ENCODE results near the gene GTF3C2.

Gene GTF3C2

GRCh38 chr2:27291865-27292264 is 64.7 kb downstream of the GTF3C2 start:
- DNase-seq: no peak

GRCh38 chr2:27290549-27290948 is 66.0 kb downstream of the GTF3C2 start:
- DNase-seq: no peak

GRCh38 chr2:27288610-27289009 is 68.0 kb downstream of the GTF3C2 start:
- no peak for DNase-seq

DNA sequence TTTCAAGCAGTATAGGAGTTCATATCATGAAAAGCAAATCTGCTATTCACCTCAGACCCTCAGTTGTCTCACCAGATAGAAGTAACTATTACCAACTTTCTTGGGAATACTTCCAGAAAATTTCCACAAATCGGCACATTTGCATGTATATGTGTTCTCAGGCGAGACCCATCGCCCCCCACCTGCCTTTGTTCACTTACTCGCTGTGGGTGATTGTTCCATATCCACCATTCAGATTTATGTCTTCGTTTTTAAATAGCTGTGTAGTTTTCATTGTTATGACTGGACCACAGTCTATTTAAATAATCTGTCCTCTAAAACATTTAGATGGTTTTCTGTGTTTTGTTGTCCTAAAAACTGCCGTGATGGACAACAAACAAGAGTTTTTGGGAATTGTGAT is 71.1 kb downstream of the GTF3C2 start:
- no peak for DNase-seq

GRCh38 chr2:27284996-27285395 is 71.6 kb downstream of the GTF3C2 start:
- DNase-seq: no peak

- no peak for DNase-seq
Measured at GRCh38 chr2:27282892-27283291, 73.7 kb downstream of the GTF3C2 start.

DNA sequence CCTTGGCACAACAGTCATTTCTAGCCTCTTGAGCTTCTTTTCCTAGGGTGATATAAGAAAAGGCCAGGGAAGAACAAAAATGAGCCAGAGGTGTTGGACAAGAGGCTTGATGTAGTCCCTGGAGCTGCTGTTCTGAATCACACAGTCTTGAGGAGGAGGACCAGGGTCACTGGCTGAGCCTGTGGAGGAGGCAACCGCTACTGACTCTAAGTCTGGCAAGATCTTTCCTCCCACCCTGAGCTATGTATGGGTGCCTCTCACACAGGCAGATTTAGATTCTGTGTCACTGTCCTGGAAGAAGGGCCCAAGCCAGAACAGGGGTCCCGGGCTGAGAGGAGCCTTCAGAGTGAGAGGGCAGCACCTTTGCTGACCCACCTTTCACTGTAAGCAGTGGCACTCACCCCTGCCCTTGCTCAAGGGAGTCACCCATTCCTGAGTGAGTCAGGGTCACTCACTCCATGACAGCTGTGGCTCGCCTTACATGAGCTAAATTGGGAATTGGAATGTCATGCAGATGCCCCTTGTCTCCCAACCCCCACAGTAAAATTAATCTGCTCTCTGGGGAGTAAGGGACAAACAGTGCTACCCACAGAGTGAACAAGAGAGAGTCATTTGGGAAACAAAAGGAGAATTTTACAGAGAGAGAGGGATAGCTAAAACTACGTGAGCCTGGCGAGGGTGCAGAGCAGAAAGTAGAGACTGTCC is 74.6 kb downstream of the GTF3C2 start, which contains the start of gene TRIM54:
TRIM54 (plus strand) TSS at position 575 of the 705 bp plus-strand sequence. CDS start 303 bp downstream, outside the sequence.
- no peak for DNase-seq

- DNase-seq: no peak
Measured at GRCh38 chr2:27281442-27281841, 75.1 kb downstream of the GTF3C2 start.

GRCh38 chr2:27280826-27281225 is 75.7 kb downstream of the GTF3C2 start:
- no peak for DNase-seq

DNA sequence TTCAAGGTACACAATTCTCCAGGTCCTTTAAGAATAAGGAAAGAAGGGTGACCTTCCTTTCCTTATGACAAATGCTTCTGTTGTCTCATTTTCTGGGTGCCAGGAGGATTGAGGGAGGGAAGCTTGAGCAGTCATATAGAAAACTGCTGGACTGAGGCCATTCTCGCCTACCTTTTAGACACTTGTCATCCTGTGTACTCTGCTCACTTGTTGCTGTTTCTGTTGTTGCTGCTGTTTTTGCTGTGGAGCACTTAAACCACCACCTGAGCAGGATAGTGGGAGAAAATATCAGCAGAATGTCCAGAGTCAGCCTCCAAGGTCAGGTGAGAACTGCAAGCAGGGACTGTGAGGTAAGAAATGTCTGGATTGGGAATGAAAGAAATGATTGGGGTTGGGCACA is 78.6 kb downstream of the GTF3C2 start:
- DNase-seq: no peak
